H1 (cell line): ENCODE results near the gene HTRA1. TPM values are rescaled to one million over a fixed set of nuclear protein-coding genes. Genes with fewer than 3 reads are reported as not detected.

Experiments
- ASH2L ChIP-seq: fragments of 200-600, 300-600 bp; sonication (generic); IDR thresholded peaks from one replicate; pipeline ENCODE4 v1.7.1; 2017; ENCODE audit warnings: low read length
- ATF3 ChIP-seq: IDR thresholded peaks from 2 replicates; pipeline ENCODE4 v1.6.1; 2011; ENCODE audit warnings: low read depth, mild to moderate bottlenecking, low read length; ENCODE audit not compliant: insufficient read depth
- GTF2F1 ChIP-seq: IDR thresholded peaks from 2 replicates; pipeline ENCODE4 v1.6.1; 2012; ENCODE audit warnings: low read depth, low read length, improper control_type of control experiment, borderline replicate concordance
- JUND ChIP-seq: IDR thresholded peaks from 2 replicates; pipeline ENCODE4 v1.6.1; 2011; ENCODE audit warnings: mild to moderate bottlenecking, improper control_type of control experiment, low read length
- POLR2A ChIP-seq, 2 experiments: IDR thresholded peaks; 1 replicate in 1 of 2; 2 replicates in 1 of 2; pipeline ENCODE4 v1.6.1; 2011; ENCODE audit warnings: low read depth in 2 of 2, low read length in 2 of 2, mild to moderate bottlenecking in 2 of 2; ENCODE audit errors: control extremely low read depth in 1 of 2
- POU5F1 ChIP-seq: IDR thresholded peaks from 2 replicates; pipeline ENCODE4 v1.6.1; 2011; ENCODE audit warnings: low read depth, mild to moderate bottlenecking, low read length, moderate library complexity
- SAP30 ChIP-seq: fragments of 300-600 bp; sonication (generic); IDR thresholded peaks from 2 replicates; pipeline ENCODE4 v1.7.1; 2012; ENCODE audit warnings: low read length, moderate library complexity, mild to moderate bottlenecking, inconsistent platforms; ENCODE audit not compliant: insufficient read depth, insufficient replicate concordance
- SIX5 ChIP-seq: IDR thresholded peaks from 2 replicates; pipeline ENCODE4 v1.6.1; 2011; ENCODE audit warnings: mild to moderate bottlenecking, low read depth, low read length
- SP1 ChIP-seq: IDR thresholded peaks from 2 replicates; pipeline ENCODE4 v1.6.1; 2011; ENCODE audit warnings: low read depth, low read length
- SP4 ChIP-seq: IDR thresholded peaks from 2 replicates; pipeline ENCODE4 v1.6.1; 2012; ENCODE audit warnings: low read length, inconsistent platforms
- SUZ12 ChIP-seq: fragments of 200-600 bp; sonication (generic); IDR thresholded peaks from 2 replicates; pipeline ENCODE4 v1.6.1; 2012; ENCODE audit warnings: mild to moderate bottlenecking, inconsistent platforms, low read length, moderate library complexity, mixed read lengths
- polyA plus RNA-seq, 7 experiments: library from polyadenylated mRNA; depleted of rRNA in 3 of 7; stranded (reverse) in 5 of 7; unstranded in 2 of 7; fragments of >200 nt in 5 of 7; fragments of 200-250 nt in 2 of 7; gene quantifications; 1 replicate in 5 of 7; 2 replicates in 1 of 7; 4 replicates in 1 of 7; pipeline versions ENCODE4 v1.2.1 to v1.2.3, GENCODE V29; 2011 to 2013; ENCODE audit warnings: missing spikeins in 2 of 7, mixed read lengths in 2 of 7
- total RNA-seq: library from RNA; stranded (reverse); fragmentation: NEBNext Ultra II Directional; extraction: Animal tissue kit (Norgen Biotek cat#: 25700); gene quantifications from 2 replicates; pipeline ENCODE4 v1.2.1, GENCODE V29; 2021

Gene HTRA1
- total and polyA plus RNA-seq, 2 of the 8 experiments (the other 6 are each of a cell fraction or from before 2014, with no cell fraction given), result 15.8 to 20.1 TPM

- TF ChIP-seq SAP30, result no peak
- TF ChIP-seq POU5F1, result no peak
- TF ChIP-seq GTF2F1, result no peak
- TF ChIP-seq SP1, result no peak
- TF ChIP-seq SP4, result no peak
- TF ChIP-seq ATF3, result no peak
- TF ChIP-seq ASH2L, result no peak
- no peak for TF ChIP-seq SIX5
- TF ChIP-seq JUND, result no peak
- no peak for TF ChIP-seq SUZ12
- no peak for TF ChIP-seq POLR2A (IDR thresholded peaks at IDR 0.05; ENCODE audit: control extremely low read depth in 1 of 2, low read depth in 2 of 2, low read length in 2 of 2)
Observed at GRCh38 chr10:122421054-122421625, 40.2 kb upstream of the HTRA1 start (continued).
